ENCODE data around the gene DNAJC11.
"Not testable (repeated sequence)": the region's sequence is repeated elsewhere in the genome, so short reads cannot be mapped to it uniquely, and the experiment has no call there.

Gene DNAJC11

GRCh38 chr1:6701437-6702153 lies at the start of gene DNAJC11:
TSS of gene DNAJC11 (minus strand) at chr1:6701816. CDS start at chr1:6701800, 16 bp downstream.
- DNase-seq (ENCODE audit: low read depth): peak; percentile 49

- no peak for DNase-seq (ENCODE audit: low read depth)
Observed at GRCh38 chr1:6750490-6750889, 48.9 kb upstream of the DNAJC11 start.

GRCh38 chr1:6747674-6748073 lies 46.1 kb upstream of the DNAJC11 start:
- DNase-seq (ENCODE audit: low read depth): no peak

- no peak for DNase-seq (ENCODE audit: low read depth)
Observed at GRCh38 chr1:6745073-6745472, 43.5 kb upstream of the DNAJC11 start.

- DNase-seq (ENCODE audit: low read depth): peak; percentile 71
Observed at GRCh38 chr1:6743189-6744101, 41.8 kb upstream of the DNAJC11 start.

GRCh38 chr1:6742676-6743188 lies 41.1 kb upstream of the DNAJC11 start:
- not testable (repeated sequence) for DNase-seq (ENCODE audit: low read depth)

- no peak for DNase-seq (ENCODE audit: low read depth)
Observed at GRCh38 chr1:6738987-6739676, 37.5 kb upstream of the DNAJC11 start.

GRCh38 chr1:6732942-6733341 lies 31.3 kb upstream of the DNAJC11 start:
- DNase-seq (ENCODE audit: low read depth): no peak

GRCh38 chr1:6731905-6732304 lies 30.3 kb upstream of the DNAJC11 start:
- DNase-seq (ENCODE audit: low read depth): no peak

- DNase-seq (ENCODE audit: low read depth): no peak
Observed at GRCh38 chr1:6730880-6731279, 29.3 kb upstream of the DNAJC11 start.

GRCh38 chr1:6730473-6730872 lies 28.9 kb upstream of the DNAJC11 start:
- no peak for DNase-seq (ENCODE audit: low read depth)

GRCh38 chr1:6727535-6727934 lies 25.9 kb upstream of the DNAJC11 start:
- no peak for DNase-seq (ENCODE audit: low read depth)

GRCh38 chr1:6726253-6726652 lies 24.6 kb upstream of the DNAJC11 start:
- DNase-seq (ENCODE audit: low read depth): no peak

GRCh38 chr1:6724517-6725141 lies 23.0 kb upstream of the DNAJC11 start:
- peak; percentile 84 for DNase-seq (ENCODE audit: low read depth)

GRCh38 chr1:6723621-6724428 lies 22.2 kb upstream of the DNAJC11 start:
- DNase-seq (ENCODE audit: low read depth): no peak

GRCh38 chr1:6711174-6711573 lies 9.6 kb upstream of the DNAJC11 start:
- DNase-seq (ENCODE audit: low read depth): no peak

- no peak for DNase-seq (ENCODE audit: low read depth)
Observed at GRCh38 chr1:6704746-6705145, 3.1 kb upstream of the DNAJC11 start.

- DNase-seq (ENCODE audit: low read depth): peak; percentile 40
Observed at GRCh38 chr1:6703016-6703415, 1.4 kb upstream of the DNAJC11 start.

GRCh38 chr1:6700853-6701436 lies 671 bp downstream of the DNAJC11 start:
- no peak for DNase-seq (ENCODE audit: low read depth)

- not testable (repeated sequence) for DNase-seq (ENCODE audit: low read depth)
Observed at GRCh38 chr1:6699915-6700314, 1.7 kb downstream of the DNAJC11 start.

- DNase-seq (ENCODE audit: low read depth): no peak
Observed at GRCh38 chr1:6695868-6696267, 5.7 kb downstream of the DNAJC11 start.
